GM13976 (cell line): ENCODE data around the gene ZNF239.
"Not testable (repeated sequence)": the region's sequence is repeated elsewhere in the genome, so short reads cannot be mapped to it uniquely, and the experiment has no call there.

Source experiments
- DNase-seq: peaks from one replicate; pipeline ENCODE4 v3.0.0; 2012; ENCODE audit warnings: low spot score
- in situ Hi-C: fragments of 300-500 bp; cut with MboI; formaldehyde crosslinking; loops from one replicate; pipeline ENCODE4 v1.12.0; 2022; ENCODE audit warnings: low sequenced_read_pairs, mixed read lengths, inconsistent platforms; ENCODE audit not compliant: unreplicated experiment
- TF ChIP-seq, protein P1 (sequence below): IDR thresholded peaks from 2 replicates; pipeline ENCODE4 v1.5.1; 2012; ENCODE audit warnings: borderline replicate concordance, mild to moderate bottlenecking; ENCODE audit not compliant: insufficient read depth; ENCODE audit errors: extremely low read depth, missing control alignments, control extremely low read depth

Gene ZNF239

DNA sequence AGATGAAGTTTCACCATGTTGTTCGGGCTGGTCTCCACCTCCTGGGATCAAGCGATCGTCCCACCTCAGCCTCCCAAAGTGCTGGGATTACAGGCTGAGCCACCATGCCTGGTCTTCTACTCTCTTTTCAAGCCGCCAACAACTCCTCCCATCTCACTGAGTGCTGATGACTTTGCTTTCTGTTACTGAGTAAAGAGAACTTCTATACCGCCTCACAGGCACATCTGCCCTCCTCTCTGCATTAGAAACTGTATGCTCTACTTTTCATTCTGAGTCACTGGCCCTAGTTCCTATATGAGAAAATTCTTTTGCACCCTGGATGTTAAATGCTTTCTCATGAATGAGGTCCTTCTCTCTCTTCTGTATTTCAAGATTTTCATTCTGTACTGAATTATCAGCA is 2.2 kb upstream of the ZNF239 start:
- no peak for DNase-seq
- TF ChIP-seq, protein P1, sequence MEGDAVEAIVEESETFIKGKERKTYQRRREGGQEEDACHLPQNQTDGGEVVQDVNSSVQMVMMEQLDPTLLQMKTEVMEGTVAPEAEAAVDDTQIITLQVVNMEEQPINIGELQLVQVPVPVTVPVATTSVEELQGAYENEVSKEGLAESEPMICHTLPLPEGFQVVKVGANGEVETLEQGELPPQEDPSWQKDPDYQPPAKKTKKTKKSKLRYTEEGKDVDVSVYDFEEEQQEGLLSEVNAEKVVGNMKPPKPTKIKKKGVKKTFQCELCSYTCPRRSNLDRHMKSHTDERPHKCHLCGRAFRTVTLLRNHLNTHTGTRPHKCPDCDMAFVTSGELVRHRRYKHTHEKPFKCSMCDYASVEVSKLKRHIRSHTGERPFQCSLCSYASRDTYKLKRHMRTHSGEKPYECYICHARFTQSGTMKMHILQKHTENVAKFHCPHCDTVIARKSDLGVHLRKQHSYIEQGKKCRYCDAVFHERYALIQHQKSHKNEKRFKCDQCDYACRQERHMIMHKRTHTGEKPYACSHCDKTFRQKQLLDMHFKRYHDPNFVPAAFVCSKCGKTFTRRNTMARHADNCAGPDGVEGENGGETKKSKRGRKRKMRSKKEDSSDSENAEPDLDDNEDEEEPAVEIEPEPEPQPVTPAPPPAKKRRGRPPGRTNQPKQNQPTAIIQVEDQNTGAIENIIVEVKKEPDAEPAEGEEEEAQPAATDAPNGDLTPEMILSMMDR: no peak
- in situ Hi-C loops: no loop called here

DNA sequence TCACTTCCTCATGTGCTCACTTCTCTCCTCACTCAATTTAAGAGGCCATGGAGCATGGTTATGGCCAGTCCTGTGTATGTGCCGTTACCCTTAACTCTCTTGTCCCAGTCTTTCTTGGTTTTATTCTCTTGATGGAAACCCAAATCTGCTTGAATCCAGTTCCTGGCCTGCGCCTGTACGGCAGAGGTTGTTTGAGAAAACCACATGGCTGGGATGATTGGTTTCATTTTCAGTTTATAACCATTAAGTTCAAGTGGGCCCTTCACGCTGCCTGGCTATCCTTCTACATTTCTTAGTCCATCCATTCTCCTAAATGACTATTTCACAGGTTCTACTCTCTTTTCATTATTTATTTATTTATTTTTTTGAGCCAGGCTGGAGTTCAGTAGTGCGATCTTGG is 1.6 kb upstream of the ZNF239 start:
- no peak for DNase-seq
- TF ChIP-seq, protein P1: no peak
- in situ Hi-C loops: no loop called here

DNA sequence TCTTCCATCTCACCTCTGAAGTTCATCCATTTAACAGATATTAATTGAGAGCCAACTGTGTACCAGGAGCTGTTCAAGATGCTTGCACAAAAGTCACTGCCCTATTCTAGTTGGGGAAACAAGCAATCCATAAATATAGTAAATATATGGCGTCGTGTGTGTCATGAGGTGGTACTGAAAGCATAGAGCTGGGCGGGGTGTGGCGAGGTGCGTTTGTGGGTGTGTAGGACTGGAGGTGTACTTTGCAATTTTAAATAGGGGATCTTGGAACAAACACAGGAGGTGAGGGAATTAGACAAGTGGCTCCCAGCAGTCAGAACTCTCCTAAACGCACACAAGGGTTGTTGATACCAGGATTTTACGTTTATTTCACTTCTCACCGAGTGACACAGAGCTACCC is 490 bp upstream of the ZNF239 start:
- TF ChIP-seq, protein P1: no peak
- in situ Hi-C loops: no loop called here
- no peak for DNase-seq

- no peak for DNase-seq
- TF ChIP-seq, protein P1: no peak
- in situ Hi-C loops: no loop called here
Measured at GRCh38 chr10:43573250-43574000, 991 bp downstream of the ZNF239 start.

- in situ Hi-C loops: no loop called here
- no peak for DNase-seq
- TF ChIP-seq, protein P1: no peak
Measured at GRCh38 chr10:43570971-43571370, 3.4 kb downstream of the ZNF239 start.

DNA sequence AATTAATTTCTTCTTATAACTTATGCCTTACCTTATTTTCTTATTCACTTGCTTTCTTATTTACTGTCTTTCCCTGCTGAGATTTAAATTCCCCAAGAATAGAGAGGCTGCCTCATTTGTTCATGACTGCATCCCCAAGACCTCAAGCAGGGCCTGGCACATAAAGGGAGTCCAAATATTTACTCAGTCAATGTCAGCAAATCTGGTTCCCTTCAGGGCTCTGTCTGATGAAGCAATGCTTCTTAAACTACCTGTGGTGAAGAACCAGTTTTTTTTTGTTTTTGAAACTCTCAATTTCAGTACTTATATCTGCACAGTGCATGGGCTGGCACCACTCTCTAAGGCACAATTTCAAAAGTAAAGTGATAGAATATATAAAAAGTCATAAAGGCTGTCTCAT is 4.7 kb downstream of the ZNF239 start:
- in situ Hi-C loops: no loop called here
- TF ChIP-seq, protein P1: no peak

GRCh38 chr10:43557214-43557613 is 17.2 kb downstream of the ZNF239 start:
- in situ Hi-C loops: no loop called here
- TF ChIP-seq, protein P1: no peak
- no peak for DNase-seq

More for the DNA sequence above, 4.7 kb downstream of the ZNF239 start:
- DNase-seq: no peak

- DNase-seq, in situ Hi-C loops: not testable (repeated sequence)
Measured at GRCh38 chr10:43543746-43544145, 30.7 kb downstream of the ZNF239 start.
